ENCODE measurements around the gene WSCD1.

The WSCD1 gene

DNA sequence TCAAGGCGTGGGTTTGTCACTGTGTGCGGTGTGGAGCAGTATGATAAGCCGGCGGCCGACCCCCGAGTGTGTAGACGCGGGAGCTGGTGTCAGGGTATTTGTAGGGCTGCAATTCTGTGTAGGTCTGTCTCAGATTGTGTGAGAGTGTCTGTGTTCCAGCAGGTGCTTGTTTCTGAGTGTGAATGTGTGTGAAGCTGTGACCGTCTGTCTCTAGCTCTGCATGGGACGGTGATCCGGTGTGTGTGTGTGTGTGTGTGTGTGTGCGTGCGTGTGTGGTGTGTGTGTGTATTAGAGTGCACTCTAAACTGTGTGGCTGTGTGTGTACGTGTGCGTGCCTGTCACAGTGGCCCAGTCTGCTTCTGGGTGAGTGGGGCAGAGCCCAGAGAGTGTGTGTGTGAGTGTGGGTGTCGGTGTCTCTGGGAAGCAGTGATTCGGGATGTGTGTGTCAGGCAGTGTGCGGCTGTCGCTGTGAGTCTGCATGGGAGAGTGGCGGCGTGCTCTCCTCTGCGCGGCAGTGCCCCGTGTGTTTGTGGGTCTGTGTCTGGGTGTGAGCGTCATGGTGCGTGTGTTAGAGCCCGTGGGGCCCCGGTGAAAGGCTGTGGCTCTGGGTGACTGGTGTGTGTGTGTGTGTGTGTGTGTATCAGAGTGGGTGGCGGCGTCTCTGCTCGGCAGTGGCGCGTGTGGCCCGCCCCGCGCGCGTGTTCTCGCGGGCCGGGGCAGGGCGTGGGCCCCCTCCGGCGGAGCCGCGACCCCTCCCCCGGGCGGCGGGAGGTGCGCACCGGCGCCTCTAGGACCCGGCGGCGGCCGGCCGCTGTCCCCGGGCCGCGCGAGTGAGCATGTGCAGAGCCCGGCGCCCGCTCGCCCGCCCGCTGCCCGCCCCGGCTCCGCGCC, at the start of gene WSCD1:
Gene WSCD1, plus strand, starts transcription at position 841 of the 891 bp plus-strand sequence. CDS start 10,280 bp downstream, outside the sequence.
- in situ Hi-C loops (cut with HindIII; ENCODE audit: low sequenced_read_pairs): no loop called here

DNA sequence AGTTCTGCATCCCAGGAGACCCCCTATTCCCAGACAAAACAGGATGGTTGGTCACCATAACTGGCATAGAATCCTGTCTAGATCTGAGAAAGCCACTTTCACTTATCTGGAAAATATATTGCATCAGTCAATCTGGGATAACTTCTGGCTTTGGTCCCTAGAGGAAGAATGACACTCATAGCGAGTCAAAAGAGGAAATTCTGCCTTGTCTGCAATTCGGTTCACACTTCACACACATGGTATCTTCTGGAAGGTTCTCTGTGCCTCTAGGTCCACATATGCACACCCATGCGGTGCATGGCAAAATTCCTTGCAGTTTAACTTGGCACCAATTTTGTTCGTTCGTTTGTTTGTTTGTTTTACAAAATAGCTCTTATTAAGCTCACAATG, 49.2 kb upstream of the WSCD1 start:
- in situ Hi-C loops (cut with HindIII; ENCODE audit: low sequenced_read_pairs): no loop called here

DNA sequence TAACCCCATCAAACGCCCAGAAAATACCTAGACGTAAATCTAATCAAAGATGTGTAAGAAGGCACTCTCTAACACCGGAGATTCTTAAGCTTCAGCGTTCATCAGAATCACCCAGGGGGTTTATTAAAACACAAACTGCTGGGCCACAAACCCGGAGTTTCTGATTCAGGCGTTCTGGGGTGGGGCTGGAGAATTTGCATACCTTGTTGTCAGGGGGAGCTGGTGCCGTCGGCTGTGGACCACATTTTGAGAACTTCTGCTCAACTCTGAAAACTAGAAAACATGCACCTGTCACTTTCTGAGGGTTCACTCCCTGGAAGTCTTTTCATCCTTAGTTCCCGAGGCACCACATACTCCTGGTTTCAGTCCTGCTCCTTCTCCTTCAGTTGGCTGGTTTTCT, 48.6 kb upstream of the WSCD1 start:
- in situ Hi-C loops (cut with HindIII; ENCODE audit: low sequenced_read_pairs): no loop called here

DNA sequence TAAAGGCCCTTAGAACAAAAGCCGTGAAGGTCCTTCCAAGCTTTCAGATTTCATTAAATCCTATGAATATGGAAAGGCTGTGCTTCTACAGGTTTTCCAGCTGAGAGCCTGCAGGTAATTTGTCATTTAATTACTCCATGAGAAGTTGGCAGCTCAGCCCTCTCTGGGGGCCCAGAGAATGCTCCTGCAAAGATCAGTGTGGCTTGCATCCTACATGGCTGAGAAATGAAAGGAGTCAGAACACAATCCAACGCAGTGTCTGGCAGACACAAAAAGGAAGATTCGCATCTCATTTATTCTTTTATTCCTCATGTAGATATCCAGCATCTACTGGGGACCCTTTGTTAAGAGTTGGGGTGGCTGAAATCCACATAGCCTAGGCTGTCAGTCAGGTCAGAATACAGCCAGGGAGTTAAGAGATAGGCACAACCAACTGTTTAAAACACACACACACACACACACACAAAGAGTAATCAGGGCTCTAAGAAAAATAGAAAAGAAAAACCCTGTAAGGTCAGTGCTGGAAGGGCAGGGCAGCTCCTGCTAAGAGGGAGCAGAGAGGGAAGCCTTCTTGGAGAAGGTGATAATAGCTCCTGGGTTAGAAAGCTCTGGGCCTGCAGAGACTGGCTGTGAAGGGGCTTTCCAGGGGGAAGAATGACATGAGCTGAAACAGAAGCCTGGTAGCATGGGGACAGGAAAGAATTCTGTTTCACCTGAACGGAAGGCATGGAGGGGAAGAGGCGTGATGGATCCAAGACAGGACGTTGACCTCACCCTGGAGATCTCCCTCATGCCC, 46.9 kb upstream of the WSCD1 start:
- in situ Hi-C loops (cut with HindIII; ENCODE audit: low sequenced_read_pairs): no loop called here

DNA sequence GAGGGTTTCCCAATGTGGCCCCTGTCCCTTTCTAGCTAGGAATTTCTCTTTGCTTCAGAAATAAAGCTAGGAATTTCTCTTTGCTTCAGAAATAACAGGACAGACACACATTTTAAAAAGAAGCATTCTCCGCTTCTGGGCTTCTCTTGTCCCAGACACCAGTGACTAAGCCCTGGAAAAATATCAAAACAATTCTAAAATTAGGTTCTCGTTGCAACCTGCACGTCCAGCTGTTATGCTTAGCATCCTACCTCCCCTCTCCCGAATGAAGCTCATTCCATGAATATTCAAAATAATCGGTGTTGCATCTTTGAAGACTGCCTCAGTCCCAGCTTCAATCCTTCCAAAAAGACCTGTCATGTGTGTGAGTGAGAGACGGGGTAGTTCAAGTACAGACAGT, 45.6 kb upstream of the WSCD1 start:
- in situ Hi-C loops (cut with HindIII; ENCODE audit: low sequenced_read_pairs): no loop called here

DNA sequence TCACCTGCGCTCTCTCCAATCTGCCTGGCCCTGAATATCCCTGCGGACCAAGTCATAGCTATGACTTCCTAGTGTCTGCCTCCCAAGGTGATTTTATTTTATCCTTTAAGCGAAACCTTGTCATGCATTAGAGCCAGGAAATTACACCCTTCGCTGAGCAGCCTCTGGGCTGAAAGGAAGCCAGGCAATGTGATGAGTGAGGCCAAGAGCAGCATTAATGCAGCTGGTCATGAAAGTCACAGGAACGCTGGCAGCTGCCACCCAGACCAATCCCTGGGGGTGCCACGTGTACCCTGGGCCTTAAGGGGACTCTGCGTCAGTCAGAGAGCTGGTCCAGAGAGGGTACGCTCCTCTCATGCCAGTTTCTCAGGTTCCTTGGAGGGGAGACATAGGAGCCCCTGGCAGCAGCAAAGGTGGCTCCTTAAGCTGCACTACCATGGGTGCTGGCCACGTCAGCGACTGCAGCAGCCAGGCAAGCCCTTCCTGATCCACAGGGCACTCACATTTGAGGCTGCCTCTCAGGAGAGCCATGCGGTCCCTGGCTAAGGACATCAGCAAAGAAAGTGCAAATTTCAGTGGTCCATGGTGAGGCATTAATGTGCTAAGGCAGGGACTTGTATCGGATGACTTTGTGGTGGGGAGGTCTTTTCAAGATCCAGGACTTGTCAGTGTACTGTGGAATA, 42.7 kb upstream of the WSCD1 start:
- in situ Hi-C loops (cut with HindIII; ENCODE audit: low sequenced_read_pairs): no loop called here

DNA sequence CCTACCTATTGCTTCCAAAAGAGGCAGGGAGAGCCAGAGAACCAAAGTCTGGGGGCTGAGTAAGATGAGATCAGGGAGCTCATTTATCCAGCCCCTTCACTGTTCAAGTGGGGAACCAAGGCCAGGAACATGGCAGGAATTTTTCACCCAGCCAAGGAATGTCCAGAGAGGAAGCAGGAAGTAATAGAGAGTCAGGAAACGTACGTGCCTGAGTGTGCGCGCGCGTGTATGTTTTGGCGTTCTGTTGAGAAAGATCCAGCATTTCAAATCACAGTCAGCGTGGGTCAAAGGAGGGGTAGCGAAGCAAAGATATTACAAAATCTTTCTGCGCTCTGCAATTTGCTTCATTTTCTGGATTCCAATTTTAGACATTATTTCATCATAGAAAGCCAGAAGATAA, 41.9 kb upstream of the WSCD1 start:
- in situ Hi-C loops (cut with HindIII; ENCODE audit: low sequenced_read_pairs): no loop called here

DNA sequence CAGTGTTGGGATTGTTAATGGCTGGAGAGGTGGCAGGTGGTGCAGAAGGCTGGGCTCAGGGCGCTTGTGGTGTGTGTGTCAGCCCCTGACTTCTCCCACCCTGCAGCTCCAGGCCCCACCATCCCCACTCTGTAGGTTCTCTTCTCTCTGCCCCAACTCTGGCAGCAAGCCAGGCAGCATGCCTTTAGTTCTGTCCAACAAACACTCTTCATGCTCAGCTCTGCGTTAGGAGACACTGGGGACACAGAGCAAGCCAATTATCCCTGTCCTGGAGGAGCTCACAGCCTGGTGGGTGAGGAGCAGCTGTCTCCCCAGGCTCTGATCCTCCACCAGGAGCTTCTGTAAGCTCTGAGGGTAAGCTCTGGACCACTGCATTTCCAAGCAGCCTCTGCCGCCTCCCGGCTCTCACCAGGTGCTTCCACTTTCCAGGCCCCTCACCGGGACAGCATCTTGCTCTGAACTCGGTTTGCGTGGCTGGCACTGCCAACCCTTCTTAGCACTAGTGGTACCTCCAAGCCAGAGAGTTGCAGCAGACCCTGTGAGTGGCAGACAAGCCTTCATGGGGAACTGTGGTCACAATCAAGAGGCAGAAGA, 34.3 kb upstream of the WSCD1 start:
- in situ Hi-C loops (cut with HindIII; ENCODE audit: low sequenced_read_pairs): no loop called here

DNA sequence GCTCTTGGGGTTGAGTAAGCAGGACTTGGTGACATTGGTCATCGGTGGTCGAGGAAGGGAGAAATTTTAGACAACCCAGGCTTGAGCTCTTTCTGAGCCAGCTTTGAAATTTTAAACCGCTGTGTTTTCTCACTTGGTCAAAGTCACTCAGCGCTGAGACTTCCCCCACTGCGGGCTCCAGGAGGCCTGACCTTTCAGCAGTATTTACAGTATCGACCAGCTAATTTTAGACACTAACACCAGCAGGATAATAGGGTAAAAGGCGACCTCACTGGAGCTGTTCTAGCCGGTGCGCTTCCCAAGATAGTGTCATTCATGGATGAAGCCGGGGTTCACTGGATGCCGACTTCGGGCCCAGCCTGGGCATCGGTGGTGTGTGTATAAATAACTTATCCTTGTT, 29.7 kb upstream of the WSCD1 start:
- in situ Hi-C loops (cut with HindIII; ENCODE audit: low sequenced_read_pairs): no loop called here

DNA sequence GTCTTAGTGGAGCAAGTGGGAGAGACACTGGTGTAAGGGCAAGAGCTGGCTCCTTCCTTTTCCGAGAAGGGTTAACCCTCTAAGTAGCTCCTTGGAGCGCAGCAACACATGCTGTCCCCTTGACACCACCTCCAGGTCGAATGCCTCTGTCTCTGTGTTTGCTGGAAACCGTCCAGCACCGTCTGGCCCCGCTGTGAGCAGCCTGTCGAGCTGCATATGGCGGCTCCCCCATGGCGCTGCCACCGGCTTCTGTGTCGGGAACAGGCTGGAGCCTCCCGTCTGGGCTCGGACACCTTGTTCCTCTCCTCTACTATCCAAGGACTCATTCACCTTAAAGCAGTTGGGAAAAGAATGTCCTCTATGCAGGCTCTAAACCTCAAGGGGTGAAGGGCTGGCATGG, 28.9 kb upstream of the WSCD1 start:
- in situ Hi-C loops (cut with HindIII; ENCODE audit: low sequenced_read_pairs): no loop called here

DNA sequence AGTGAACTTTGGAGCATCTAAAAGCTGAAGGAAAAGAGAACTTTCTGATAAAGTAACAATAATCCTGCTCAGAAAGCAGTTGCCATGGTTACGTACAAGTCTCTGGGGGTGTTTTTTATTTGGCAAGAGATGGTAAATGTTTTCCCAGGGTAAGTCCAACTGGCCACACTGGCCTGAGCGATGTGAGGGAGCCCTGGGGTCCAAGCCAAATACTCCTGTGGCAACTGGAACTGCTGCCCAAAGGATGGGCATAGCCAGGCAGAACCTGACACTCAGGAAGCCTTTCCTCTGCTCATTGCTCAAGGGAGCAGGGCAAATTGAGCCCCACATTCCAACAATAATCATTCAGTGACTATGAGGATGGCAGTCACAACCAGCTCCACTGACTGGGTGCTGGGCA, 26.8 kb upstream of the WSCD1 start:
- in situ Hi-C loops (cut with HindIII; ENCODE audit: low sequenced_read_pairs): no loop called here

DNA sequence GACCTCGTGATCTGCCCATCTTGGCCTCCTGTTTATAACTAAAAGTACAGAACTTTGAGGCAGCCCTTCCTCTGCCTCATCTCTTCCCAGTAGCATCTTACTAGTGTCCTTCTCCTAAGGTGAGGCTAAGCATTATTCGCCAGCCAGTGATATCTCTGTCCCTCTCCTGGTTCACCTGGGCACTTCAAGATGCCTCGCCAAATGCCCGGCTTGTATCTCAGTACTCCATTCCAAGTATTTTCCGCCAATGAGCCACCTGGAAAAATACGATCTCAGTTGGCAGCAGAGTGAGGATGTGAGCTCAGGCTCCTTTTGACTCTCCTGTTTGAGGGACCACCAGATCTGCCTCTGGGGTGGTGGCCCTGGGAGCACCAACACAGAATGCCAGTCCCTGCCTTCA, 25.9 kb upstream of the WSCD1 start:
- in situ Hi-C loops (cut with HindIII; ENCODE audit: low sequenced_read_pairs): no loop called here

DNA sequence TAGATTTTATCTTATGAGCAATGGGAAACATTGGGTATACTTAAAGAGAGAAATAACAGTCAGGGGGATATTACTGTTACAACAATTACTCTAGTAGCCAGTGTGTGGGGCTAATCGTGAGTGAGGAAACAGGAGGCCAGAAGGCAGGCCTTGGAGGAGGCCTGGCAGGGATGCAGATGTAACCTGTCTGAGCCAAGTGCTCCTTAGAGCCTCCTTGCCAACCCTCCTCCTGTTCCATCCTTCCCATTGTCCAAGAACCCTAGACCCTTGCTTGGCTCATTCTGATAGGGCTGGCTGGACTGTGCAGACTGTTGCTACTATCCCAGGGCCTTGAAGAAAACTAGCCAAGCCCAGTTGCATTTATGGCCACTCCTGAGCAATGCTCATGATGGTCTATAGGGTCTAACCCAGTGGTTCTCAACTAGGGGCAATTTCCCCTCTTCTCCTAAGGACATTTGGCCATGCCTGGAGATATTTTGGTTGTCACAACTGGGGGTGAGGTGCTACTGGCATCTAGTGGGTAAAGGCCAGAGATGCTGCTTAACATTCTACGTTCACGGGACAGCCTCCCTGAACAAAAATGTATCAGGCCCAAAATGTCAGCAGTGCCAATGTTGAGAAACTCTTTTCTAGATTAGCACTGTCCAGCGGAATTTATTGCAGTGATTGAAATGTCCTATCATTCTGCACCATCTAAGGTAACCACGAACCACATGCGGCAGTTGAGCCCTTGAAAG, 24.4 kb upstream of the WSCD1 start:
- in situ Hi-C loops (cut with HindIII; ENCODE audit: low sequenced_read_pairs): no loop called here

DNA sequence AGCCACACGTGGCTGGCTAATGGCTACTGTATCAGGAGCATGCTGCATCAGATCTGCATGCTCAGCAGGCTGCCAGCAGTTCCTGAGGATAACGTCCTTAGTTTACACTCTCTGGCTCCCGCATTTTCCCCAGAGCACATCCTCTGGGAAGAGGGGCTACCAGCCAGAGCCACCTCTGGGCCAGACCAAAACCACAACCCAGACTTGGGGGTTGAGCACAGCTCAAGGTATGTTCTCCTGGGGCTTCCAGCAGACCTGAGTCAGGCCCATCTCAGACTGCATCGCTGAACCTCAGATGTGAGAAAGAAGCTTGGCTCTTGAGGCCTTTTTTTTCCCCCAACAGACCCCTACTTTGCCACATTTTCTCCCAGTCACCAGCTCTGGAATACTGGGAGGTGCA, 23.7 kb upstream of the WSCD1 start:
- in situ Hi-C loops (cut with HindIII; ENCODE audit: low sequenced_read_pairs): no loop called here

DNA sequence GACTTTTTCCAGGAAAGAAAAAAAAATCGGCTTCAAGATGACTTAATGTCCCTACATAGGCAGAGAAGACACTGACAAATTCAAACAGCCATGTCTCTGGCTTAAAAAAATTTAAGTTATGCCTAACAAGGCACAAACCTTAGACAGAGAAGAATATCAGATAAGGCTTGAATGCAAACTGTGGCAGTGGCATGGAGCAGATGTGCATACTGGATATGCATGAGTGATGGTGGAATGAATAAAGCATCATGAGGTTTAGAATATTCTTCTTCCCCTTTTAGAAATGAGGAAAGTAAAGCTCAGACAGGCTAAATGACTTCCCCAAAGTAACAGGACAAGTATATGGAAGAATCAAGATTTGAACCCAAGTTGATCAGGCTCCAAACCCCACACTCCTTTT, 23.2 kb upstream of the WSCD1 start:
- in situ Hi-C loops (cut with HindIII; ENCODE audit: low sequenced_read_pairs): no loop called here

DNA sequence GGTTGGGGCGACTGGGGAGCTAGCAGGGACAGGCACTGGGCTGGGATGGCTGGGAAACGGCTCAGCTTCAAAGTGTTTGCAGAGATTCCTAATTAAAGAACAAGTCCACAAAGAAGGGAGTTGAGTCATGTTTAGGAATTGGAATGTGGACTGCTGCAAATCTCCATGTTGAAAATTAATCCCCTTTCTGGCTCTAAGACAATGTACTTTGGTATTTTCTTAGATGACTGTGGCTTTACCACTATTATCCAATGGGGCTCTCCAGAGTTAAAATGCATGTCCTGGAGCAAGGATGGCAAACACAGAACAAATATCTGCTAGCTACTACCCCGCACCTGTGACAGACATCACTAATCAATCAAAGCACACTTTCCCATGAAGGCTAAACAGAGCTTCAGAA, 22.2 kb upstream of the WSCD1 start:
- in situ Hi-C loops (cut with HindIII; ENCODE audit: low sequenced_read_pairs): no loop called here

DNA sequence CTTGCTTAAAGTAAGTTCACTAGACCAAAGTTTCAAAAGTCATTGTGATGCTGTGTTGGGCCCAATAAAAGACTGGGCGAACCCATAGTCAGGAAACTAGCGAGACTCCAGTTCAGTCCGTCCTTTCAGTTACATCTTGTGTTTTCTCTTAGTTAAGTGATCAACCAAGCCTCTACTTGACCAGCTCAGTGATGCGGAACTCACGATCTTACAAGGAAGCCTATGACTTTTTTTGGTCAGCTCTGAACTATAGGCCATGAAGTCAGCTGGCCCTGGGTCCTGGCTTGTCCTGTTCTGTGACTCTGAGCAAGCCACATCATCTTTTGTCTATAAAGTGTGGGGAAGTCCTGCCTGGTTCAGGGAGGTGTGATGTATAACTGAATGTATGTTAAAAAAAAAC, 21.7 kb upstream of the WSCD1 start:
- in situ Hi-C loops (cut with HindIII; ENCODE audit: low sequenced_read_pairs): no loop called here

DNA sequence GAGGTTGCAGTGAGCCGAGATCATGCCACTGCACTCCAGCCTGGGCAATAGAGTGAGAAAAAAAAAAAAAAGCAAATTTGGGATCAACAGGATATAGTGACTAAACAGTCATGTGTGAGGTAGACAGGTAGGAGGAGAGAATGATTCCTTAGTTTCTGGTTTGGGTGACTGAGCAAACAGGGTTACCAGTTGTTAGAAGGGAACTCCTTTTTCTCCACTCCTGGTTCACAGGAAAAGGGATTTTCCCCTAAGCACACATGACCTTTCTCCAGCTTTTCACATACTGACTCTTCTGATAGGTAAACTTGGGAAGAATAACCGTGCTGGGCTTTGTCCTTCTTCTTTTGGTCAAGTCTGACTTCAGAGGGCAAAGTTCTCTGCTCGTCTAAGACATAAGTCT, 17.3 kb upstream of the WSCD1 start:
- in situ Hi-C loops (cut with HindIII; ENCODE audit: low sequenced_read_pairs): no loop called here

DNA sequence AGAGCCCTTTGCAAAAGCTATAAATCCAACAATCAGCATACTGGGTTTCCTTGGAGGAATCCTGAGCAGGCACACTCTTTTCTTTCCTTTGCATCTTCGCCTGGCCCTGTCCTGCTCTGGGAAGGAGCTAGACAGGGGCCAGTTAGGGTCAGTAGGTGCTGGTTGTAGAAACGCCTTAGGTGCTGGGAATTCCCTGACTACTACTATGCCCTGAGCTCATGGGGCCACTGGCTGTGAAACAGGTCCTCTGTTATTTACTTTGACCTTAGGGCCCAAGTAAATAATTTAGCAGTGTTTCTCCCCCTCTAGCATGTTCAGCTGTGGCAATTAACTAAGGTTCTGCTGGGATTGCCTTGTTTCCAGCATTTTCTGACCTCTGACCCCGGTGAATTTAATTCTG, 15.8 kb upstream of the WSCD1 start:
- in situ Hi-C loops (cut with HindIII; ENCODE audit: low sequenced_read_pairs): no loop called here

DNA sequence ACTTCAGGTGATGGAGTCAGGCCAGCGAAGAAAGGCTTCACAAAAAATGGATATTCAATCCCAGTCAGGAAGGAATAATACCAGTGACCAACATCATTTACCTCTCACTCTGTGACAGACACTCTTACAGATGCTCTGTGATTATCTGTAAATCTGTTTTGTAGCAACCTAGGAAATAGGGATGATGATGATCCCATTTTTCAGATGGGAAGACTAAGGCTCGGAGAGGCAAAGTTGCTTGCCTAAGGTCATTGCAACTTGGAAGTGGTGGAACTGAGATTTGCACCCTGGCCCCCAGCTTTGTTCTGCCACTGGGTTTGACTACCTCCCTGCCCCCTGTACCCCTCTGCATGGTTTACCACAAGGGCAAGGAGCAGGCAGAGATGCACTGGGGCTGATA, 14.1 kb upstream of the WSCD1 start:
- in situ Hi-C loops (cut with HindIII; ENCODE audit: low sequenced_read_pairs): no loop called here

DNA sequence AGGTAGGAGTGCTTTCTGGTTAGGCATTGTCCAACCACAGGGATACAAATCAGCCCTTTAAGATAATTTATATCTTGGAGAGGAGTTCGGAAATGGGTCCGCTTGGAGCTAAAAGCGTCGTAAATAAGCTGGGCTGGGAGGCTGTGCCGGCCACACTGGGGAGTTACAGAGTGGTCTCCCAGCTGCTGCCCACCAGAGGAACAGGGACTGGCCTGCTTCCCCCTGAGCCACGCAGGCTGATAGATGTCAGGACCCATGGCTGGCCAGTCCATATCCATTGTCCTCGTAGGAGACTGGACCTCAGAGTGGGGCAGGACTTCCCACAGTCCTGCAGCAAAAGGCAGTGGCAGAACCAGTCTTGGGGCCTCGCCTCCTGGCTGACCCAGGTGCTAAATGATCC, 12.6 kb upstream of the WSCD1 start:
- in situ Hi-C loops (cut with HindIII; ENCODE audit: low sequenced_read_pairs): no loop called here
